IPS-11a (cell line): ENCODE data around the gene SALL2.

ENCODE experiments used
- H3K4me3 ChIP-seq: one replicate; pipeline ENCODE4 v1.5.1; 2013; ENCODE audit warnings: low read depth, low read length, control low read depth

Gene SALL2

DNA sequence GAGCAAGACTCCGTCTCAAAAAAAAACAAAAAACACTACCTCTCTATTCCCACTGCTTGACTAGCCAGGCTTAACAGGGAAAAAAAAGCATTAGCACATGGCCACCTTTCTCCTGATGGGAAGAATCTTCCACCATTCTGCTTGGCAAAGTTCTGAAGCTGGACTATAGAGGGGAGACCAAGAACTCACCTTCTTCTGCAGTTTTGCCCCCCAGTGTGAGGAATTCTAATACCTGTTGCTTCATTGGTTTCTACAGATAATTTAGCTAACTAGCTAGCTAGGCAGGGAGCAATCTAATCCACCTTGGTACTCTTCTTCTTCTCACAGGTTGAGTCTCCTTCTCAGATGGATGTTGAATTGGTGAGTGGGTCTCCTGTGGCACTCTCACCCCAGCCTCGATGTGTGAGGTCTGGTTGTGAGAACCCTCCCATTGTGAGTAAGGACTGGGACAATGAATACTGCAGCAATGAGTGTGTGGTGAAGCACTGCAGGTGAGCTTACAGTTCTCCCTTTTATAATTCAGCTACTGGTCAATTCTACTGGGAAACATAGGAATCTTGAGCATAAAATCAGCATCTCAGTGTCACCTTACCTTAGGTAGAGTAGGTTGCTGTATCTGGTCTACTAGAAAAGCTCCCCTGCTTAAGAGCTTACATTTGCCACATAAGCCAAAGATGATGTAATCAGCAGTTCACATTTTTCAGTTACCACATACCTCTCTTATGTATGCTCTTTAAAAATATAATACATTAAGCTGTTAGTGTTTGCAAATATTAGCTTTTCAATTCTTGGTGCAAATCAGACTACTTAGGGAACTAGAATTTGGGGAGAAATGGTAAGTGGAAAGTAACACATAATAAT lies 31.0 kb downstream of the SALL2 start:
- H3K4me3 ChIP-seq = no peak overlapping the region

DNA sequence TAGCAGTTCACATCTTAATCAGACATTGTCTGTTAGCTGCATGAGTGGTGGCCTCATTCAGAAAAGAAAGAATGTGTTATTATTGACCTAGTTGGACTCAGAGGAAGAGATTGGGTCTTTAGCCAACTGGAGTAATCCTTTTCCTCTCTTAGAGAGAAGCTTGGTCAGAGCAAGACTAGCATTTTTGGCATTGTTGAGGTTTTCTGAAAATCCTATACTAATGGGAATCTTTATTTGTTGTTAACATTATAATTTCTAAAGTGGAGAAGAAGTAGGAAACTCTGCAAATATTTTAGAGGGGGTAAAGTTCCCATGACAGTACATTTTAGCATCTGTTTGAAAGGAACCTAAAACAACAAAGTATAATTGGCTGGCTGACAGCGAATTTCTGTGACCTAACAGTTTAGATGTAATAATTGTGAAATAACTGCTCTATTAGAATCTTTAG lies 39.5 kb downstream of the SALL2 start:
- no peak overlapping the region for H3K4me3 ChIP-seq

DNA sequence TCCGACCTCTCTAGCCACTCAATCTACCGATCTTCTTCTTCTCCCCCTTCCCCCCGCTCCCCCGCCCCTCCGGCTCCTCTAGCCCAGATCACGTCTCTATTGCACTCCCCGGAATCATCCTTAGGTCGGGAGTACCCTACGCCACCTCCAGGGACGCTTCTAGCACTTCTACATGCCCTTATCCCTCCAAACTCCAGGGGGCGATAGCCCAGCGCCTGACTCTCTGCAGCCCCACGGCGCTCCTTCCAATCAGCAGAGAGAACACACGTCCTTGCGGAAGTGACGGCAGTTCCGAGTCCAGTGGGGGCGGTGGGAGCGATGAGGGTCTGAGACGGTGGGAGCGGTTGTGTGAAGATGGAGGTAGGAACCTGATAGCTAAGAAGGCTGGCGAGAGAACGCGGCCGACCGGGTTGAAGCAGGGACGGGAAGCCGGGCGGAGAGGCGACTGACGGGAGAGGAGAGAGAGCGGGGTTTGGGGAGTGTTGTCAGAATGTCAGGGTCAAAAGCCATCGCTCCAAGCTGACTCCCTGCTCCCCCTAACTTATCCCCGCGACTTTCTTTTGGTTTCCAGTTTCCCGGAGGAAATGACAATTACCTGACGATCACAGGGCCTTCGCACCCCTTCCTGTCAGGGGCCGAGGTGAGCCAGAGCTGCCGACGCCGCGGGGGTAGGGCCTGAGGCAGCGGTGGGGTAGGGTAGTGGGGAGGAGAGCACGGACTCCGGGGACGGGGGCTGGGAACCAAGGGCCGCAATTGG lies 49.0 kb downstream of the SALL2 start, which contains the start of the genes RAB2B and TOX4:
Gene RAB2B (minus strand): TSS at position 35 of the 757 bp plus-strand sequence. CDS start 87 bp downstream, outside the sequence.
Gene TOX4 (plus strand): TSS at position 271 of the 757 bp plus-strand sequence. CDS start 84 bp downstream, at position 355.
- H3K4me3 ChIP-seq = peak within 1 kb of the TSS; percentile 98

DNA sequence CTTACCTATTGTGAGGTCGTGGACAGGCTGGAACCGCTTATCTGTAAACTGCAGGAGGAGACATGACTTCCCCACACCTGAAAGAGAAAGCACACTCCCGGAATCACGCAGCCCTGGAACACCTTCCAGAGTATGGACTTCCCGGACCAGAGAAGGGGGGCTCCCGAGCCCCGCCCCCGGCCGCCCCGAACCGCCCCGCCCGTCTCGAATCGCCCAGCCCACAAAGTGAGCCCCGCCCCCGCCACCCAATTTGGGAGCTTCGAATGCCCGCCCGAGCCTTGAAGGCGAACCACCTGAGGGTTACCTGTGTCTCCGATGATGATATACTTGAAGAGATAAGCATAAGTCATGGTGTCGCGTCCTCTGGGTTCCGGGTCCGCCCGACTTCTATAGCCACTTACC lies 49.6 kb downstream of the SALL2 start:
- peak overlapping the region; percentile 98 for H3K4me3 ChIP-seq

DNA sequence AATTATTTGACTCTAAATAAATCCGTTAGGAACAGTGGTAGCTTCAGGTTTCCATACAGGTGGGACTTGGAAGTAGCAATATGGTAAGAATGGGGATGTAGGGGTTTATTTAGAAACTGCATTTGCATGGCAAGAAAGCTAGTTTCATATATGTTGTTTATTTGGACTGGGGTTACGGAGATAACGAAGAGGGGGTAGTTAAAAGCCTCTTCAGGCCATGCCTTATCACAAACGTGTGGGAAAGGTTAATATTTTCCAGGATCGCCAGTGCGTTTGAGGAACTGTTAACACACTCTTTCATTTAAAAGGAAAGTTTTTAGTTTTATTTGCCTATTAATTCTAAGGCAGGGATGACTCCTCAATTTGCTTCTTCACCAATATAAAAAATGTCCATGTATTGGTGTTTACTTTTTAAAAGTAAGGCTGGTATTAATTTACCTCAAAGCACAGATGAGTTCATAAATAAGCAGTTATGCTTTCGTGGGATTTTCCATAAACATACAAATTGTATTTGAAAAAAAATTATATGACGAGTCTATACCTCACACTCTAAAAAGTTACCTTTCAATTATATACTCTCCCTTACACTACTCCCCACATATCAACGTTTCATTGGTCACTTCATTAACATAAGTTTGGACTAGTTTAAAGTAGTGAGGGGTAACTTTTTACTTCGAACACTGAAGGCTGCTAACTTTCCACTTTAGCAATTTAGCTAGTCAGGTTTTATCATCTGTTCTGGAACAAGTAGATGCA lies 50.2 kb downstream of the SALL2 start:
- peak overlapping the region; percentile 98 for H3K4me3 ChIP-seq
